DOHH2 (cell line): Measurements from ENCODE around the gene MIXL1.
A peak's percentile ranks its signal among the peaks of the same experiment; 100 is the strongest.

ENCODE experiments used
- H3F3A ChIP-seq: fragments of 200-600 bp; sonication (generic), shearing (Covaris generic); 2 replicates; pipeline ENCODE4 v1.6.0; 2016; ENCODE audit warnings: antibody characterized with exemption, mild to moderate bottlenecking; ENCODE audit not compliant: control insufficient read depth, insufficient read depth
- H3K27ac ChIP-seq: fragments of 200-600 bp; sonication (generic); 2 replicates; pipeline ENCODE4 v1.5.1; 2014; ENCODE audit warnings: low read depth, mild to moderate bottlenecking, low read length, moderate library complexity
- H3K27me3 ChIP-seq: fragments of 200-600 bp; sonication (generic); 2 replicates; pipeline ENCODE4 v1.6.1; 2014; ENCODE audit warnings: mild to moderate bottlenecking, low read length, mixed read lengths; ENCODE audit not compliant: control insufficient read depth
- H3K36me3 ChIP-seq: fragments of 200-600 bp; sonication (generic); 2 replicates; pipeline ENCODE4 v1.6.1; 2014; ENCODE audit warnings: mild to moderate bottlenecking, low read length, moderate library complexity, mixed read lengths; ENCODE audit not compliant: control insufficient read depth
- H3K4me1 ChIP-seq: fragments of 200-600 bp; sonication (generic); 2 replicates; pipeline ENCODE4 v1.6.1; 2014; ENCODE audit warnings: mild to moderate bottlenecking, low read length, mixed read lengths; ENCODE audit not compliant: control insufficient read depth
- H3K4me2 ChIP-seq: fragments of 200-600 bp; sonication (generic); 2 replicates; pipeline ENCODE4 v1.6.0; 2014; ENCODE audit warnings: mild to moderate bottlenecking, low read length, moderate library complexity
- H3K4me3 ChIP-seq: fragments of 200-600 bp; sonication (generic); 2 replicates; pipeline ENCODE4 v1.5.1; 2014; ENCODE audit warnings: mild to moderate bottlenecking, low read length, mixed read lengths
- H3K79me2 ChIP-seq: fragments of 200-600 bp; sonication (generic); 2 replicates; pipeline ENCODE4 v1.6.1; 2014; ENCODE audit warnings: mild to moderate bottlenecking, low read length, mixed read lengths; ENCODE audit not compliant: control insufficient read depth
- H3K9me2 ChIP-seq: fragments of 200-600 bp; sonication (generic); replicated peaks from 2 replicates; pipeline ENCODE4 v1.6.1; 2014; ENCODE audit warnings: mild to moderate bottlenecking, low read length, mixed read lengths; ENCODE audit not compliant: control insufficient read depth
- H3K9me3 ChIP-seq: fragments of 200-600 bp; sonication (generic); 2 replicates; pipeline ENCODE4 v1.6.1; 2014; ENCODE audit warnings: antibody characterized with exemption, low read length, mixed read lengths; ENCODE audit not compliant: control insufficient read depth, insufficient read depth
- H4K20me1 ChIP-seq: fragments of 200-600 bp; sonication (generic); 2 replicates; pipeline ENCODE4 v1.6.0; 2014; ENCODE audit warnings: low read depth, mild to moderate bottlenecking, antibody characterized with exemption, low read length, moderate library complexity; ENCODE audit not compliant: control insufficient read depth, insufficient read depth
- EZH2phosphoT487 ChIP-seq: fragments of 200-600 bp; sonication (generic); IDR thresholded peaks from 2 replicates; pipeline ENCODE4 v1.6.1; 2017; ENCODE audit warnings: borderline replicate concordance, mild to moderate bottlenecking, antibody characterized with exemption, low read length, moderate library complexity, mixed read lengths
- TF ChIP-seq, protein P1 (sequence below): fragments of 200-600 bp; sonication (generic); IDR thresholded peaks from one replicate; pipeline ENCODE4 v1.5.1; 2014; ENCODE audit warnings: antibody characterized with exemption, mild to moderate bottlenecking, low read depth, low read length; ENCODE audit not compliant: poor library complexity, severe bottlenecking

MIXL1 gene

DNA sequence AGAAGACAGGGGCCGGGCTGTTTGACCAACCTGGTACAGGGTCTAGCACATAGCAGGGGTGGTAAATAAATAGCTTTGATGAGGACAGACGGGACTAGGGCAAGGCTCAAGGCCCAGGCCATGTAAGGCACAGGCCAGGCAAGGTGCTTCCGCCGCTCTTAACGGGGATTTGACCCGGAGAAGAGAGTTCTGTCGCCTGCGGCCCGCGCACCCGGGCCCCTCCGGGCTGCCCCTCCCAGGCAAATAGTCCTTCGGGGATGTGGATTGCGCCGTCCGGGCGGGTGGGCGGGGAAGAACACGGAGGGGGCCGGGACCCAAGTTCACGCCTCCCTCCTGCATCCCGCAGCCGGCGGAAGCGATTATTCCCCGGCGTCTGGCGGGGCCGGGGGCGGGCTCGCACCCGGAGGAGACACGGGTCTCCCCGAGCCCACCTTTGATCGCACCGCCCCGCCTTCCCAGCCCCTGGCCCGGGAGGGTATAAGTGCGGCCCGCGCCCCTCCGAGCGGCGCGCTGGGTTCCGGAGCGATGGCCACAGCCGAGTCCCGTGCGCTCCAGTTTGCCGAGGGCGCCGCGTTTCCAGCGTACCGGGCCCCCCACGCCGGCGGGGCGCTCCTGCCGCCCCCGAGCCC lies at the start of gene MIXL1:
TSS of gene MIXL1 (plus strand) at position 508 of the 629 bp plus-strand sequence. CDS start at position 526, 18 bp downstream.
- Histone ChIP-seq H3K79me2 (no peaks in the 10 kb centered on the region), H3F3A (peaks cover 14% of the 10 kb centered on the region), H3K36me3 (no peaks in the 10 kb centered on the region), H3K4me2 (peak within 1 kb of the TSS; percentile 95), H3K4me1 (peaks cover 39% of the 10 kb centered on the region), H4K20me1 (no peaks in the 10 kb centered on the region), H3K9me2 (no peaks in the 10 kb centered on the region), H3K27me3 (peaks cover 5% of the 10 kb centered on the region), H3K27ac (no peak within 1 kb of the TSS), H3K9me3 (no peaks in the 10 kb centered on the region), H3K4me3 (peak within 1 kb of the TSS; percentile 89)
- TF ChIP-seq EZH2phosphoT487 = no peak
- TF ChIP-seq, protein P1, sequence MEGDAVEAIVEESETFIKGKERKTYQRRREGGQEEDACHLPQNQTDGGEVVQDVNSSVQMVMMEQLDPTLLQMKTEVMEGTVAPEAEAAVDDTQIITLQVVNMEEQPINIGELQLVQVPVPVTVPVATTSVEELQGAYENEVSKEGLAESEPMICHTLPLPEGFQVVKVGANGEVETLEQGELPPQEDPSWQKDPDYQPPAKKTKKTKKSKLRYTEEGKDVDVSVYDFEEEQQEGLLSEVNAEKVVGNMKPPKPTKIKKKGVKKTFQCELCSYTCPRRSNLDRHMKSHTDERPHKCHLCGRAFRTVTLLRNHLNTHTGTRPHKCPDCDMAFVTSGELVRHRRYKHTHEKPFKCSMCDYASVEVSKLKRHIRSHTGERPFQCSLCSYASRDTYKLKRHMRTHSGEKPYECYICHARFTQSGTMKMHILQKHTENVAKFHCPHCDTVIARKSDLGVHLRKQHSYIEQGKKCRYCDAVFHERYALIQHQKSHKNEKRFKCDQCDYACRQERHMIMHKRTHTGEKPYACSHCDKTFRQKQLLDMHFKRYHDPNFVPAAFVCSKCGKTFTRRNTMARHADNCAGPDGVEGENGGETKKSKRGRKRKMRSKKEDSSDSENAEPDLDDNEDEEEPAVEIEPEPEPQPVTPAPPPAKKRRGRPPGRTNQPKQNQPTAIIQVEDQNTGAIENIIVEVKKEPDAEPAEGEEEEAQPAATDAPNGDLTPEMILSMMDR = no peak

DNA sequence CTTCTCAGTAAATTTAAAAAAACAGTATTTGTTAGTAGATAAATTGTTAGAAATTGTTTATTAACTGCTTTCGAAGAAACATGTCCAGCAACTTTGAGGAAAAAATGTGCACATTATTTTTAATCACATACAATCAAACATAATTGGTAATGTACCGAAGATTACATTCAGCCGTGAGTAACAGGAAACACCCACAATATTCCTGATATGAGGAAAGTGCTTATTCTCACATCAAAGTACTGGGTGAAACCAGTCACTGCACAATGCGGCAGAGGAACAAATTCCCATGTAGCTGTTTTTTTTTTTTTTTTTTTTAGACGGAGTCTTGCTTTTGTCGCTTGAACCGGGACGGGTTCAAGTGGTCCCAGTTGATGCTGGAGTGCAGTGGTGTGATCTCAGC lies 46.6 kb upstream of the MIXL1 start:
- TF ChIP-seq, protein P1 = no peak
- no peak for TF ChIP-seq EZH2phosphoT487
- Histone ChIP-seq H3K79me2 (peaks cover 93% of the 10 kb centered on the region), H3K9me2 (no peaks in the 10 kb centered on the region), H3K4me2 (no peak overlapping the region), H3F3A (0 out of 2 replicates have a peak, but pooled peaks cover 3% of the 10 kb centered on the region), H3K4me1 (peaks cover 6% of the 10 kb centered on the region), H3K4me3 (no peak overlapping the region), H3K27ac (no peak overlapping the region), H3K36me3 (peaks cover 11% of the 10 kb centered on the region), H3K9me3 (no peaks in the 10 kb centered on the region), H3K27me3 (no peaks in the 10 kb centered on the region), H4K20me1 (0 out of 2 replicates have a peak, but pooled peaks cover 3% of the 10 kb centered on the region)

DNA sequence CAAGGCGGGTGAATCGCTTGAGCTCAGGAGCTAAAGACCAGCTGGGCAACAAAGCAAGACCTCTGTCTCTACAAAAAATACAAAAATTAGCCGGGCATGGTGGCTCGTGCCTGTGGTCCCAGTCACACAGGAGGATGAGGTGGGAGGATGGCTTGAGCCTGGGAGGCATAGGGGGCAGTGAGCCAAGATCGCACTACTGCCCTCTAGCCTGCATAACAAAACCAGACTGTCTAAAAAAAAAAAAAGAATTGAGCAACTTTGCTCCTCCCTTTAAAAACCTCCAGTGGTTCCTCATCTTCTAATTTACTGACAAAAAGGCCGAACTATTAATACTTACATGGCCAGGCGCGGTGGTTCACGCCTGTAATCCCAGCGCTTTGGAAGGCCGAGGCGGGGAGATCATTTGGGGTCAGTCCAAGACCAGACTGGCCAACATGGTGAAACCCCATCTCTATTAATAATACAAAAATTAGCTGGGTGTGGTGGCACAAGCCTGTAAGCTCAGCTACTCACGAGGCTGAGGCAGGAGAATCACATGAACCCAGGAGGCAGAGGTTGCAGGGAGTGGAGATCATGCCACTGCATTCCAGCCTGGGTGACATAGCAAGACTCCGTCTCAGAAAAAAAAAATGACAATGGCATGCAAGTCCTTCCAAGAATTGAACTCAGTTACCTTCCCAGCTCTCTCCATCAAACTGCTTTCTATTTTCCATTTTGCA lies 41.3 kb upstream of the MIXL1 start:
- Histone ChIP-seq H3K27ac (no peak overlapping the region), H3K9me2 (no peaks in the 10 kb centered on the region), H3K4me1 (peaks cover 36% of the 10 kb centered on the region), H3K79me2 (peaks cover 96% of the 10 kb centered on the region), H3K4me2 (peak overlapping the region; percentile 61), H3K9me3 (no peaks in the 10 kb centered on the region), H3K4me3 (peak overlapping the region; percentile 29), H3K27me3 (no peaks in the 10 kb centered on the region), H3K36me3 (peaks cover 27% of the 10 kb centered on the region), H4K20me1 (0 out of 2 replicates have a peak, but pooled peaks cover 8% of the 10 kb centered on the region), H3F3A (no peaks in the 10 kb centered on the region)
- TF ChIP-seq, protein P1 = peak; percentile 58
- TF ChIP-seq EZH2phosphoT487 = no peak
